Transverse colon (tissue), 4 donors: ENCODE results near the gene SLC16A9. TPM values are rescaled to one million over a fixed set of nuclear protein-coding genes. Genes with fewer than 3 reads are reported as not detected.

ENCODE experiments used
- DNase-seq: peaks from one replicate; pipeline ENCODE4 v3.0.0-alpha.2; 2019
- H3K27ac ChIP-seq, 4 donors: fragments of 200-600 bp; sonication (generic); 2 replicates each; pipeline ENCODE4 v1.5.1; 2016 to 2018; ENCODE audit warnings: inconsistent platforms in 4 of 4
- H3K27me3 ChIP-seq: fragments of 200-600 bp; sonication (generic); 2 replicates; pipeline ENCODE4 v1.5.1; 2017; ENCODE audit warnings: inconsistent platforms
- H3K36me3 ChIP-seq, 4 donors: fragments of 200-600 bp; sonication (generic); 2 replicates each; pipeline ENCODE4 v1.5.1; 2017 to 2019; ENCODE audit warnings: inconsistent platforms in 4 of 4
- H3K4me1 ChIP-seq, 4 donors: fragments of 200-600 bp; sonication (generic); 2 replicates each; pipeline ENCODE4 v1.5.1; 2017 to 2020; ENCODE audit warnings: inconsistent platforms in 4 of 4
- H3K4me3 ChIP-seq, 4 donors: fragments of 200-600 bp; sonication (generic); 1 replicate in 1 of 4; 2 replicates in 3 of 4; pipeline versions ENCODE4 v1.5.1 to v1.6.1; 2017 to 2019; ENCODE audit warnings: inconsistent platforms in 4 of 4
- H3K9me3 ChIP-seq, 2 donors: fragments of 200-600 bp; sonication (generic); 2 replicates each; pipeline ENCODE4 v1.5.1; 2017 to 2019; ENCODE audit warnings: inconsistent platforms in 2 of 2
- CTCF ChIP-seq, 5 experiments: fragments of 200-600 bp in 3 of 5; fragments of 450-650 bp in 2 of 5; sonication (generic) in 3 of 5; IDR thresholded peaks; 1 replicate in 2 of 5; 2 replicates in 3 of 5; pipeline ENCODE4 v1.5.1; 2016 to 2017; ENCODE audit warnings: antibody characterized with exemption in 5 of 5, inconsistent platforms in 3 of 5, mild to moderate bottlenecking in 2 of 5, moderate library complexity in 1 of 5
- EP300 ChIP-seq: sonication (generic); formaldehyde crosslinking; IDR thresholded peaks from one replicate; pipeline ENCODE4 v1.6.1; 2017; ENCODE audit warnings: antibody characterized with exemption, low read depth
- POLR2A ChIP-seq: fragments of 450-650 bp; IDR thresholded peaks from one replicate; pipeline ENCODE4 v1.6.1; 2016; ENCODE audit warnings: antibody characterized with exemption, mild to moderate bottlenecking, moderate library complexity
- POLR2AphosphoS5 ChIP-seq, 3 donors: sonication (generic); formaldehyde crosslinking; IDR thresholded peaks; one replicate each; pipeline ENCODE4 v1.6.1; 2016; ENCODE audit warnings: antibody characterized with exemption in 3 of 3
- WGBS, 2 donors: methylation state at CpG; one replicate each; pipeline ENCODE4 v1.1.5; 2018; ENCODE audit warnings: low coverage in 1 of 2; 5-methylcytosine and 5-hydroxymethylcytosine counted together
- in situ Hi-C, 4 donors: fragments of 200-750 bp; cut with MboI; loops; one replicate each; pipeline versions ENCODE4 v1.15.0 to v1.15.1; 2017; ENCODE audit warnings: low sequenced_read_pairs in 3 of 4, low pct_ligation_motif_present in 1 of 4, low pct_unique_long_range_greater_than_20kb in 1 of 4
- intact Hi-C: fragments of 100-400 bp; cut with DNase I; formaldehyde crosslinking; loops from one replicate; pipeline ENCODE4 v1.15.1; 2023; ENCODE audit warnings: low total_unique reads
- total RNA-seq, 4 donors: library from RNA; depleted of rRNA; stranded (reverse); fragments of >200 nt; gene quantifications; one replicate each; pipeline ENCODE4 v1.1.0, GENCODE V29; 2016

Gene SLC16A9
- total RNA-seq, 4 donors from 2014 or later: 0.80 to 58.7 (median 15.3) TPM

- intact Hi-C loops: loop anchor here (5.0 to 10.0 kb wide), 4 partner anchors 210 to 670 kb away; no protein-coding TSS in a partner anchor
- Histone ChIP-seq H3K27me3 (no peaks in the 10 kb centered on the region), H3K36me3 (no peaks in the 10 kb centered on the region), H3K4me1 (peaks cover 0 to 7% (median 4%) of the 10 kb centered on the region in 4 donors), H3K9me3 (no peaks in the 10 kb centered on the region), H3K27ac (no peak overlapping the region), H3K4me3 (no peak overlapping the region)
- DNase-seq: no peak
- TF ChIP-seq CTCF (IDR thresholded peaks at IDR 0.05) (no peak), POLR2A (no peak), EP300 (no peak), POLR2AphosphoS5 (IDR thresholded peaks at IDR 0.05) (no peak)
- in situ Hi-C loops: loop anchor here (5.0 to 25.0 kb wide), 10 partner anchors 180 to 838 kb away; no protein-coding TSS in a partner anchor
- WGBS, 2 donors: 82 to 86% methylated on average over 6 to 8 of the region's 8 CpGs
Measured at GRCh38 chr10:59624951-59625350, 84.7 kb downstream of the SLC16A9 start.

- intact Hi-C loops (loop anchor here (10.0 kb wide), 3 partner anchors 211 to 669 kb away; no protein-coding TSS in a partner anchor), in situ Hi-C loops (loop anchor here in 3 of 4 donors (10.0 to 25.0 kb wide), 6 partner anchors 181 to 837 kb away; no protein-coding TSS in a partner anchor)
- Histone ChIP-seq H3K9me3 (no peaks in the 10 kb centered on the region), H3K27ac (no peak overlapping the region), H3K4me3 (no peak overlapping the region), H3K36me3 (no peaks in the 10 kb centered on the region), H3K27me3 (no peaks in the 10 kb centered on the region), H3K4me1 (peaks cover 0 to 7% (median 4%) of the 10 kb centered on the region in 4 donors)
- TF ChIP-seq POLR2AphosphoS5 (IDR thresholded peaks at IDR 0.05): no peak
- no peak for TF ChIP-seq POLR2A
- no peak for TF ChIP-seq EP300
- no peak for DNase-seq
- WGBS, 2 donors: 94 to 100% methylated on average over 3 of the region's 3 CpGs
Measured at GRCh38 chr10:59624136-59624535, 85.5 kb downstream of the SLC16A9 start.

GRCh38 chr10:59623133-59624121 lies 86.2 kb downstream of the SLC16A9 start:
- Histone ChIP-seq H3K4me1 (peaks cover 0 to 7% (median 4%) of the 10 kb centered on the region in 4 donors), H3K27me3 (no peaks in the 10 kb centered on the region), H3K9me3 (no peaks in the 10 kb centered on the region), H3K4me3 (no peak overlapping the region), H3K36me3 (no peaks in the 10 kb centered on the region), H3K27ac (no peak overlapping the region)
- intact Hi-C loops: loop anchor here (10.0 kb wide), 3 partner anchors 211 to 669 kb away; no protein-coding TSS in a partner anchor
- WGBS, 2 donors: 68 to 77% methylated on average over 13 to 16 of the region's 16 CpGs
- DNase-seq: no peak
- in situ Hi-C loops: loop anchor here in 3 of 4 donors (10.0 to 25.0 kb wide), 6 partner anchors 181 to 836 kb away; no protein-coding TSS in a partner anchor
- no peak for TF ChIP-seq EP300
- TF ChIP-seq CTCF (IDR thresholded peaks at IDR 0.05): no peak
- TF ChIP-seq POLR2AphosphoS5 (IDR thresholded peaks at IDR 0.05): no peak
- TF ChIP-seq POLR2A: no peak

- H3K4me1 ChIP-seq: peaks cover 0 to 12% (median 4%) of the 10 kb centered on the region in 4 donors
- H3K36me3 ChIP-seq: no peaks in the 10 kb centered on the region
- 50 to 63% methylated on average over 13 to 16 of the region's 16 CpGs for WGBS, 2 donors
- no peak overlapping the region for H3K27ac ChIP-seq
- H3K9me3 ChIP-seq: no peaks in the 10 kb centered on the region
- no peaks in the 10 kb centered on the region for H3K27me3 ChIP-seq
- DNase-seq: peak; percentile 42
- no peak overlapping the region for H3K4me3 ChIP-seq
- in situ Hi-C loops (loop anchor here in 3 of 4 donors (10.0 to 25.0 kb wide), 6 partner anchors 182 to 835 kb away; no protein-coding TSS in a partner anchor), intact Hi-C loops (loop anchor here (10.0 kb wide), 3 partner anchors 212 to 668 kb away; no protein-coding TSS in a partner anchor)
- TF ChIP-seq CTCF (IDR thresholded peaks at IDR 0.05) (peak; percentile 57 to 68 (median 63)), POLR2AphosphoS5 (IDR thresholded peaks at IDR 0.05) (no peak)
Measured at GRCh38 chr10:59622320-59623132, 87.1 kb downstream of the SLC16A9 start.
